Measurements from ENCODE around the gene XYLT1.

The XYLT1 gene

GRCh38 chr16:17321824-17322223, 148.9 kb downstream of the XYLT1 start:
- no peak overlapping the region for H3K4me3 ChIP-seq (ENCODE audit: low read depth, low read length)
- H3K36me3 ChIP-seq (ENCODE audit: control insufficient read depth in 2 of 2, insufficient read depth in 1 of 2, low read length in 2 of 2) = no peaks in the 10 kb centered on the region
- no peaks in the 10 kb centered on the region for H3K9me3 ChIP-seq (ENCODE audit: control insufficient read depth, insufficient read depth, low read depth, low read length)
- POLR2A ChIA-PET = no interaction called here
- no peaks in the 10 kb centered on the region for H3K4me1 ChIP-seq (ENCODE audit: control insufficient read depth, insufficient read depth, low read length)
- TF ChIP-seq ZNF596 (tag by site-specific recombination; IDR thresholded peaks at IDR 0.05) (no peak), OSR2 (tag by site-specific recombination; IDR thresholded peaks at IDR 0.05) (no peak), REST (tag by site-specific recombination; IDR thresholded peaks at IDR 0.05) (no peak), AEBP2 (tag by site-specific recombination; IDR thresholded peaks at IDR 0.05; ENCODE audit: borderline replicate concordance) (no peak), ZNF223 (tag by site-specific recombination; IDR thresholded peaks at IDR 0.05) (no peak), ZNF239 (tag by site-specific recombination; IDR thresholded peaks at IDR 0.05) (no peak), ZIC2 (tag by site-specific recombination; IDR thresholded peaks at IDR 0.05) (no peak), ZBTB21 (tag by site-specific recombination; IDR thresholded peaks at IDR 0.05) (no peak), ZFP69B (tag by site-specific recombination; IDR thresholded peaks at IDR 0.05) (no peak), ZFHX2 (tag by site-specific recombination; conservative IDR thresholded peaks at IDR 0.05) (no peak), PRDM2 (tag by site-specific recombination; IDR thresholded peaks at IDR 0.05; ENCODE audit: borderline replicate concordance) (no peak), KLF9 (tag by site-specific recombination; IDR thresholded peaks at IDR 0.05; ENCODE audit: low read depth) (no peak), ZBTB17 (tag by site-specific recombination; IDR thresholded peaks at IDR 0.05) (no peak), ZBTB10 (tag by site-specific recombination; IDR thresholded peaks at IDR 0.05) (no peak), ZNF654 (tag by site-specific recombination; IDR thresholded peaks at IDR 0.05; ENCODE audit: low read depth) (no peak), ZNF416 (tag by site-specific recombination; IDR thresholded peaks at IDR 0.05) (no peak), ZNF677 (tag by site-specific recombination; IDR thresholded peaks at IDR 0.05) (no peak)
- H3K27ac ChIP-seq (ENCODE audit: extremely low read depth, low read depth, low read length) = no peak overlapping the region
- CTCF ChIA-PET = no interaction called here

Measured in HEK293 (cell line).